Epithelial cell of prostate (primary cell): Measurements from ENCODE around the gene GOLGA8J.
"Not testable (repeated sequence)": the region's sequence is repeated elsewhere in the genome, so short reads cannot be mapped to it uniquely, and the experiment has no call there.

Source experiments
- DNase-seq: peaks from one replicate; pipeline ENCODE4 v3.0.0-alpha.2; 2011; ENCODE audit warnings: low read depth, low spot score
- H3K27ac ChIP-seq: fragments of 450-650 bp; 2 replicates; pipeline ENCODE4 v1.5.1; 2017; ENCODE audit warnings: mild to moderate bottlenecking

GOLGA8J gene

DNA sequence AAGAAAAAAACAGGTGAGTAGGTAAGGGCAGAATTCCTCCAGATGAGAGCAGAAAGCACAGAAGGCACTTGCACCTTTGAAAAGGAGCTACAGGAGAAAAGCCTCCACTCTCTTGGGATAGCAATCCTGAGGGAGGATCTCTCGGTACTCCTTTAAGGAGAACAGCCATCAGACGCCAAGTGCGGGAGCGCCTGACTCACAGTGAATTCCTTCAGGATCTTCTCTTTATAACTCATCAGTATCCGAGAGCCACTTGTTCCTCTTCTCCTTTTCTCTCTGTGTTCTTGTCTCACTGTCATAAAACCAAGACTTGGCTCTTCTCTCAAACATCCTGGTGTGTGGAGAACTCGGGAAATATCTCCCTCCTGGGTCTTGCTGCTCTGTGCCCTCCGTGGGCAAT lies 10.1 kb upstream of the GOLGA8J start:
- no peak for DNase-seq
- no peak overlapping the region for H3K27ac ChIP-seq

DNA sequence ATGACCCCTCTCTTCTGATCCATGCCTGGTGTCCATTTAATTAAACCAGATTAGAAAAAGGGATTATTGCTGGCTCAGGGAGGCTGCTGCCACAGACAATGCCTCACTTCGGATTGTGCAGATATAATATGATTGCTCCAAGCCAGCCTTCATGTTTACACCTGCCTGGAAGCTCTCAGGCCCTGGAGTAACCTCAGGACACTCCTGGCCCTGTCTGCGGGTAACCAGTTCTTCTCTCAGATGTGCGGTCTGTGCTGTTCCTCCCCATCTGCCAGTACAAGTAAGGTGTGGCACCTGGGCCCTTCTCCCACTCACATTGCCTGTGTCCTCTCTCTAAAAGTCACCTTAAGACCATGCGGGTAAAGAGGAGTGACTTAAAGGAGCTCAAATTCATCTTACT lies 8.8 kb upstream of the GOLGA8J start:
- H3K27ac ChIP-seq = no peak overlapping the region
- DNase-seq = no peak

DNA sequence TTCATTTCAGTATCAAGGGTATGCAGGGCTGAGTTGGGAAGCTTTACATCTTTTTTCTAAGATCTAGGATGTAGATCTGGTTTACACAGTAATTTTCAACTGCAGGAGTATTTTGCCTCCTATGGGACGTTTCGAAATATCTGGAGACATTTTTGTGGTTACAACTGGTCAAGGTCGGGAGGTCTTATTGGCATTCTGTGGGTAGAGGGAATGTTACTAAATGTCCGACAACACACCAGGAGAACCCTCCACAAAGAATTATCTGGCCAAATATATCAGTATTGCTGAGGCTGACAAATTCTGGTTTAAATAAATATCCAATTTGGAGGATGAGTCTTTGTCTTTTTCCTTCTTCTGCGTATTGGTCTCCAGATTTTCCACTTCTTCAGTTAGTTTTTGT lies 1.9 kb upstream of the GOLGA8J start:
- not testable (repeated sequence) for DNase-seq, H3K27ac ChIP-seq

DNA sequence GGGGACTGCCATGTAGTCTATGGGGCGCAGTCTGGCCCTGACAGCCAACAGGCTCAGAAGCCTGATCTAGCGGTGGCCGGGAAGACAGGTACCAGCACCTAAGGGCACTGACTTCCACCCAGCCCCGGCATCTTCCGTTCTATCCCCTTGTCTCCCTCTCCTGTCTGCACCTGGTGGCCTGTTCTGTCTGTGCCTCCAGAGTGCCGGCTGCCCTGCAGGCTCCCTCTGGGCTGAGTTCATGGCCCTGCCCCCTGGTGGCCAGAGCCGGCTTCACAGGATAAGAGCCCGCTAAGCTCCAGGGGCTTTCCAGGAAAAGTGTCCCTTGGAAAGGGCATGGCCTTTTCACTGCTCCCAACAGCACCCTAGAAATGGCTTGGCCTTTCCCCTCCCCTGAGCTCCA lies 15.1 kb downstream of the GOLGA8J start:
- not testable (repeated sequence) for H3K27ac ChIP-seq, DNase-seq

DNA sequence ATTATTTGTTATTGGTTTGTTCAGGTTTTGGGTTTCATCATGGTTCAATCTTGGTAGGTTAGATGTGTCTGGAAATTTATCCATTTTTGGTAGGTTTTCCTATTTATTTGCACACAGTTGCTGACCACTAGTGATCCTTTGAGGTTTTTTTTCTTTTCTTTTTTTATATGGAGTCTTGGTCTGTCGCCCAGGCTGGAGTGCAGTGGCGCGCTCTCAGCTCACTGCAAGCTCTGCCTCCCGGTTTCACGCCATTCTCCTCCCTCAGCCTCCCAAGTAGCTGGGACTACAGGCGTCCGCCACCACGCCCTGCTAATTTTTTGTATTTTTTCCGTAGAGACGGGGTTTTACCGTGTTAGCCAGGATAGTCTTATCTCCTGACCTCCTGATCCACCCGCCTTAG lies 20.1 kb downstream of the GOLGA8J start:
- not testable (repeated sequence) for H3K27ac ChIP-seq, DNase-seq

DNA sequence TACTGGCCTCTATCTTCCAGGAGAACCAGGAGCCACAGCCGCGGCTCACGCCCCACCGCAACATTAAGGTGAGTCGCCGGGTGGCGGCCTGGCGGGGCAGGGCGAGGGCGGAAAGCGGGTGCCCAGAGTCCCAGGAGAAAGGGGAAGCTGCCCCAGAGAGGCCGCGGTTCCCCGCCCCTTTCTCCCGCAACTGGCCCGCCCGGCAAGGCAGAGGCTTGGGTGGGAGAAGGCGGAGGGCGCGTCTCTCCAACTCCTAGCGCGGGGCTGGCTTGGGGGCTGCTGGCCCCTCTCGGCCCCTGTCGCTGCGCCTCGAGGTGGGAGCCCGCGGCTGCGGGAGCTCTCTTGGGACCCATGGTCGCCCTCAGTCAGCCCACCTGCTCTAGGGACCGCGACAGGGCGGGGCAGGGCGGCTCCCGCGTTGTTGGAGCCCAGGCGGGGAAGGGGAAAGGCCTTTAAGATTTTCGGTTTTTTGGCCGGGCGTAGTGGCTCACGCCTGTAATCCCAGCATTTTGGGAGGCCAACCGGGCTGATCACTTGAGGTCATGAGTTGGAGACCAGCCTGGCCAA lies 21.3 kb downstream of the GOLGA8J start:
- not testable (repeated sequence) for DNase-seq

DNA sequence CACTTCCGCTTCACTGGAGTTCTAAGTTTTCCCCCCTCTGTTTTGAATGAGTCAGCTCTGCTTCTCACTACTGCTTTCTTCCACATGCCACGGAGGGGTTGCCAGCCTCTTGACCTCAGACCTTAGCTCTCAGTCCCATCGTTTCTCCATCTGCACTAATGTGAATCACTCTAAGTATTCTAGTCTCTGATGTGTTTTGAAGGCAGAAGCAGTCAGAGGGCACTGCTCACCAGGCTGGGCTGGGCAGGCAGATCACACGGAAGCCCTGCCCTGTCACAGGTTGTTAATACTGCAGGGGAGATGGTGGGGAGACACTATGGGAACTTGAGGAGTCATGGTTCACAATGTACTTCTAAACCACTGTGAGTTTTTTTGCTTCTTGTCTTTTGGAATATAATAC lies 27.8 kb downstream of the GOLGA8J start:
- not testable (repeated sequence) for DNase-seq, H3K27ac ChIP-seq

More for the DNA sequence above, 21.3 kb downstream of the GOLGA8J start:
- not testable (repeated sequence) for H3K27ac ChIP-seq

DNA sequence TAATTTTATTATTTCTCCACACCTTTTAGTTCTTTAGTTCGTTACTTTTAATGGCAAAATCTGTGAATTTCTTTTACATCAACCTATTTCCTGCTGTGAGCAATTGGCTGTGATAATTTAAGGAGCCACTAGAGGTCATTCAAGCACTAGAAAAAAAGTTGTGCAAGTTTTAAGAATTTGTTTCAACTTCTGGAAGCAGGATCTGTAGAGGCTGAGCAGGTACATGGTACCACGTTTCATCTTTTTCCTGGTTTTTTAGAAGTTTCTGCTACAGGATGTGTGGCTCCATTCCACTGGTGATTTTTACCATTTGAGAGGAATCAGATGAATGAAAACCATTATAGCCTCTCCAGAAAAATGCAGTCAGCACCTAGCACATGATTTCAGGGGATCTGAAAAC lies 47.3 kb downstream of the GOLGA8J start:
- not testable (repeated sequence) for H3K27ac ChIP-seq, DNase-seq

DNA sequence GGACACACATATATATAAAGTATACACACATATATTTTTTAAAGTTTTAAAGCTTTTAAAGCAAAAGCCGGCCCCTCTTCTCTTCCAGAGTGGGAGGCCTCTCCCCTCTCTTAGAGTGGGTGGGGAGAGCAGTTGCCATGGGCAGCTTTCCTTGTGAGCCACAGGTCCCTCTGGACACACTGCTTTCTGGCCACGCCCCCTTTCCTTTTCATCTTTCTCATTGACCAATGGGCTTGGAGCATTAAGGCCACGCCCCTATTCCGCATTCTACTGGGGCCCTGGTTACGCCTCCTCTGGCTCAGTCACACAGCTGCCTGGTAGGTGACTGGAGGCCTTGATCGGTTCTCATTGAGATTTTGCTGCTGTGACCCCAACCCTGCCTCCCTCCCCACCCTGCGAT lies 52.0 kb downstream of the GOLGA8J start, which contains the start of gene GOLGA8T:
GOLGA8T (plus strand) TSS at position 301 of the 400 bp plus-strand sequence; CDS start at position 399, 98 bp downstream.
- not testable (repeated sequence) for DNase-seq, H3K27ac ChIP-seq
